Measurements from ENCODE around the gene IL15RA.
"Not testable (repeated sequence)": the region's sequence is repeated elsewhere in the genome, so short reads cannot be mapped to it uniquely, and the experiment has no call there.

Gene IL15RA

DNA sequence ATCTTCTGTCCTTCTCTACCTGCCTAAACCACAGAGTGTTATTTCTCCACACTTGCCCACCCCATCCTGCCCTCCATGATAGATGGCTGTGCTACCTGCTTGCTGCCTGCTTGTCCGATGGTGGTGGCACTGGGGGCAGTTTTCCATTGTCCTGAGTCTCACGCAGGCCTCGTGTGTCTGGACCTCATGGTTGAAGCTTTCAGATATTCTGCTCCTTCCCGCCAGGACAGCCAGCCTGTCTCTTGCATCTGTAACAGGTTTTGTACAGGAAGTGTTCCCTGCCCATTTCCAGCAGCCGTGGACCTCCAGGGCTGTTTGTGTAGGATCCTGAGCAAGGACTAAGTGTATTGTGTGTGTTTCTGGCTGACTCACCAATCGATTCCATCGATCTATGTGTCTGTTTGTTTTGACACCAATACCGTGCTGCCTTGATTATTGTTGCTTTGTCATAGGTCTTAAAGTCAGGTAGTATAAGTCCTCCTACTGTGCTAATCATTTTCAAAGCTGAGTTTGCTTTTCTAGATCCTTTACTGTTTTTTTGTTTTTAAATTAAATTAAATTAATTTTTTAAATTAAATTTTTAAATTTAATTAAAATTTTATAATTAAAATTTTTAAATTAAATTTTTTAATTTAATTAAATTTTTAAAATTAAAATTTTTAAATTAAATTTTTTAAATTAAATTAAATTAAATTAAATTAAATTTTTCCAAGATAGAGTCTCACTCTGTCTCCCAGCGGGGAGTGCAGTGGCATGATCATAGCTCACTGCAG, 8.5 kb downstream of the IL15RA start:
- DNase-seq, result no peak

DNA sequence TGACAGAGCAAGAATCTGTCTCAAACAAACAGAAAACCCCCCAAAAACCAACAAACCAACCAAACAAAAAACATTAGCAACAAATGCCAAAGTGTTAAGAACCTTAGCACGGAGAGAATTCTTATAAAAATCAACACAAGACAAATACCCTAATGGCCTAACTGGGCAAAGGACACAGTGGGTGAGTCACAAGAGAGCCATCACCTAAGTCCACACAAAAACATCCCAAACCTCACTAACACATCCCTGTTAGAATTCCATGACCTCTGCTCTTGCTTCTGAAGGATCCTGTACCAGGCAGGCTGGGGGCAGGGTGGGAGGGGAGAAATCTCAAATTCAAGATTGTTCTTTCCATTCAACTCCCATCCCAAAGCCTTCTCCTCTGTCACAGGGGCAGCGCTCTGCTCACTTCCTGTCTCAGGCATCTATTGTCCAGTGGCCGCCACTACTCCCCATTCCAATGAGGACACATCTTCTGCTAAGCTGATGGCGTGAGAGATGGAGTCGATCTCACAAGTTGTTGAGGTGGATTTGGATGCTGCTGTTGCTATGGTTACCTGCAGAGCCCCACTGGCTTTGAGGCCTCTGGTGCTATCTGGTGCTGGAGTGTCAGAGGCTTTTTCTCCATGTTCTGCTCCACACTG, 9.2 kb downstream of the IL15RA start:
- DNase-seq, result no peak

DNA sequence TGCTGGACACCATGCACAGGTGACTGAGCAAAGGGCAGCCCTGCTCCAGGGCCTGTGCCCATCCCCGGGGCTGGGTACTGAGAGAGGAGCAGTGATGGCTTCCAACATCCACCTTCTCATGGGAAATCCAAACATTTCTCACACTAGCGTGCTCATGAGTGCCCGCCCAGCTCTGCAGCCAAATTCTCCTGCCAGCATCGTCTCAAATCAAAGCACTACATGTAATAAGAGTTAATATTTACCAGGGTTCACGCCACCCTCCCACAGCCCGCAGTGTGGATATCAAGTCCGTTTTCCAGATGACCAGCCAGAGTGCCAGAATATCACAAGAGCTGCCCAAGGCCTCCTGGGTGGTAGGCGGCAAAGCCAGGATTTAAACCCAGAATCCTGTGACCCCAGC, 12.1 kb downstream of the IL15RA start:
- DNase-seq, result no peak

DNA sequence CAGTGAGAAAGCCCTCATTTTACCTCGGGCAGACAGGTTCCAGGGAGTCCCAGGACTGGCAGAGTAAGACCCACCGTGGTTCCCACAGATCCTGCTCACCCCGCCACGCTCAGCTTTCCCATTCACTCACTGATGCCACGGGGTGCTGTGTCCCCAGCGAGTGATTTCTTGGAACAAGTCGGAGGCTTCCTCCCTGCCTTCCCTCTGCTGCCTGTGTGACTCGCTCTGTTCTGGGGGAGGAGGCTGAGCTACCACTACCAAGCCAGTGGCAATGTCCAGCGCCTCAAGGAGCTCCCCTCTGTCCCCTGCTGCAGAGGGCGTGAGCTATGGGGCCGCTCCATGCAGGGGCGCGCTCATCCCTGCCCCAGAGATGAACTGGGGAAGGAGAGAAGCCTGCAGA, 12.6 kb downstream of the IL15RA start:
- DNase-seq, result no peak

DNA sequence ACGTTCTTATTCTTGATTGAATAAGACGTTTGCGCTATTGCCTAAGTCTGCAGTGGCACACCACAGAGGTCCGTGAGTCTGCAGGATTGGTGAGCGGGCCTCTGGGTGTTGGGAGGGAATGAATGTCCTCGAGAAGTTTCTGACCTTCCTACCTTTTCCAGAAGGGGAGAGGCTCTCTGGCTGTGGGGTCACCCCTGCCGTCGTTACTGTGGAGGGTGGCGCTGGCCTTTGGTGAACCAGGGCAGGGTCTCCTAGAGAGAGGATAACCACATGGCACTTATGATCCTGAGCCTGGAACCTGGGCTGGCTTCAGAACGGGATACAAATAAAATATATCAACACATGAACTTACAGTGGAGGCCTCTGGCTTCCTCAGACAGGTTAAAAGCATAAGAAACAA, 13.8 kb downstream of the IL15RA start:
- DNase-seq, result no peak

DNA sequence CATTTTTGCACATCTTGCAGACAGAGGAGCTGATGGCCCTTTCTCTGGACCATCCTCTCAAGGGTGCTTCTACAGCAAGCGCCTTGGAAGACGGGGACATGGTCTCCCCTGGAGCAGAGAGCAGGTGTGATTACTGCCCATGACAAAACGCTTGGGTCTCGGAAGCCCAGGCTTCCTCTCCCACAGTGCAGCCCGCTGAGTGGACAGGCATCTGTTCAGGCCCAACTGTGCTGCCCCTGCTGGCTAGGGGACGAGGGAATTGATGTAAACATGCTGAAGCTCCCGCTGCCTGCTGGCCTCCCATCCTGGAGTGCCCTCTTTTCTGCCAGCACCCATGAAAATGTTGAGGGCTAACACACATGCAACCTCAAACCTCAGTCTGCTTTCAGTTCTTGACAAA, 14.3 kb downstream of the IL15RA start:
- no peak for DNase-seq

DNA sequence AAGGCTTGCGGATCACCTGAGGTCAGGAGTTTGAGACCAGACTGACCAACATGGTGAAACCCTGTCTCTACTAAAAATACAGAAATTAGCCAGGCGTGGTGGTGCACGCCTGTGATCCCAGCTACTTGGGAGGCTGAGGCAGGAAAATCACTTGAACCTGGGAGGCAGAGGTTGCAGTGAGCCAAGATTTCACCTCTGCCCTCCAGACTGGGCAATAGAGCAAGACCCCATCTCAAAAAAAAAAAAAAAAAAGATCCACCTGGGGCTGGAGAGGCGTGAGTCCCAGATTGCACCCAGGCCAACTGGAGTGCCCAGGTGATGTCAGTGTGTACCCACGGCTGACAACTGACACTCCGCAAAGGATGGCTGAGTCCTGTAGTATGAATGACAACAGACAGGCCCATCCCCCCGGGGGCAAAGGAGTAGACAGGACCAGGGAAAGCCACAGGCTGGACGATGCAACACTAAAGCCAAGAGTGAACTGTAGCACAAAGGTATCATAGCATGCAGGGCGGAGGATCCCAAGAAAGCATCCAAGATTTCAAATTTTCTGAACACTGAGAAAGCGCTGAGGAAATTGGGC, 14.9 kb downstream of the IL15RA start:
- not testable (repeated sequence) for DNase-seq

DNA sequence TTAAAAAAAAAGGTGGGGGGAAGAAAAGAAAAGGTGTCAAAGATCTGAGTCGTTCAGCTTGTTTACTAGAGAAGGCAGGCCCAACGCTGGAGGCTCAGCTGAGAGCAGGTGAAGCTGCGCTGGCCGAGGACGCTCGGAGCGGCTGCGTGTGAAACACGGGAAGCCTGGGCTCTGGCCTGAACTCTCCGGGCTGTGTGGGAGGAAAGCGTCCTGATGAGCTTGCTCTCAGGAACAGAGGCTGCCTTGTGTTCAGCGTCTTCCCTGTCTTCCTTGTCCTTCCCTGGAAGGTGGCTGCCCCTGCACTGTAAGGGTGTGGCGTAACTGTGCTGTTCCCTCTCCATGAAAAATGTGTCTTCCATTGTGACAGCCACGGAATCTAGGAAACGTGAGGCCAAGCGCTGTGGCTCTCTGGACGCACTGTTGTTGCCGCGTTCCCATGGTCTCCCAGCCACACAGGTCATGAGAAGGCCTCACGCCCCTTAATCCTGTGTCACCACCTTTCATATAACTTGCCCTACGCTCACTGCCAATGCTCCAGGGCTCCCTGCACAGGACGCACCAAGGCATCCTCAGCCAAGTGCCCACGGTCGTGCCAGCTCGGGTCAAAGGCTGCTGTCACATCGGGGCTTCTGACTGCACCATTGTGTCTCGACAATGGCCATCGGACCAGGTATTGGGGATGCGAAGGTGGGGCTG, 15.8 kb downstream of the IL15RA start:
- no peak for DNase-seq

DNA sequence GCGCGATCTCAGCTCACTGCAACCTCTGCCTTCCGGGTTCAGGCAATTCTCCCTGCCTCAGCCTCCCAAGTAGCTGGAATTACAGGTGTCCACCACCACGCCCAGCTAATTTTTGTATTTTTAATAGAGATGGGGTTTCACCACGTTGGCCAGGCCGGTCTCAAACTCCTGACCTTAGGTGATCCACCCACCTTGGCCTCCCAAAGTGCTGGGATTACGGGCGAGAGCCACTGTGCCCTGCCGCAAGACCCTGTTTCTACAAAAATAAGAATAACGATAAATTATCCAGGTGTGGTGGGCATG, 16.4 kb downstream of the IL15RA start:
- not testable (repeated sequence) for DNase-seq

DNA sequence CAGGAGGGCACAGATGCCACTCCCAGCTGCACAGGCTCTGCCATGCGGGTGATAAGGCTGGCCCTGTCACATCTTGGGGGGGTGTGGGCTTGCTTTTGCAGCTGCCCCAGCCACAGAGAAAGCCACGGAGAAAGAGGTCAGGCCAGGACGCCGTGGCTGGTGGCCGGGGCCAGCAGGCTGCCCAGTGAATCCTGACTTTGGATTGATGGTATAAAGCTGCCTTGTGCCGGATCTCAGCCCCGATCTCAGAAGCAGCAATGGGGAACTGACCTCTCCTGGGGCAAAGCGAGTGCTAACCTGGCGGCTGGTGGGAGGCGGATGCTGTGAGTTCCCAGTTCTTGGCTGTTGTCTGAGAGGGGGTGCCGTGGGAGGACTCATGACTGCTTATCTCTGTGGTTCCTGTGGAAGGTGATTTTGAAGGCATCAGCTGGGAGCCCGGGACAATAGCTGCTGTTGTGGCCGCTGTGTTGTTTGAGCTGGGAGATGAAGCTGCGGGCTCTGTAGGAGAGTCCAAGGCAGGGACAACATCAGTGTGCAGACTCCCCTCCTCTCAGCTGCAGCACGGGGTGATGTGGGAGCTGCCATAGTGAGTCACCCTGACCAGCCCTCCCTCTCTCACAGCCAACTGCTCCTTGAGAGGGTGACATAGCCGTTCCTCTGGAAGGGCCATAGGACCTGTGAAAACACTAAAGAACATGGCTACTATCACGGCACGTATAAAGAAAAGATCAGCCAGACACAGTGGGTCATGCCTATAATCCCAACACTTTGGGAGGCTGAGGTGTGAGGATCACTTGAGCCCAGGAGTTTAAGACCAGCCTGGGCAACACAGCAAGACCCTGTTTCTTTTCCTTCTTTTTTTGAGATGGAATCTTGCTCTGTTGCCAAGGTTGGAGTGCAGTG, 17.0 kb downstream of the IL15RA start:
- no peak for DNase-seq

DNA sequence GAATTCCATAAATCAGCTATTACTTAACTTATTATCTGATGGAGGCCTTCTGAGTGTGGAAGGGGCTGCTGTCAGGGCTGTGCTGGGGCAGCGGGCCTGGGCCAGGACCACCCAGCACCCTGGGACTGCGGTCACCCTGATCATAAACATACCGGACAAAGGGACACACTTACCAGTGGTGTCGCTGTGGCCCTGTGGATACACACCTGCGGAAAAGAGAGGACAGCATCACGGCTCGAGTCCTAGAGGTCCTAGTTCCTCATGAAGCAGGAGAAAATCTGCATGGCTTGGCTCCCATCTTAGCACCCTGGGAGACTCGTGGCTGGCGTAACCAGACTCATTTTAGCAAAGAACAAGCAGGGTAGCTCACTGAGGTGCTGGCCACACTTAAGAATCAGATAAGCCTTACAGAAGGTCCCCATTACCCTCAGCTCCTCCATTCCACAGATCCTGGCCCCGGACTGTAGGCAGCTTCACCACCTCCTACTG, 17.7 kb downstream of the IL15RA start:
- DNase-seq, result no peak

DNA sequence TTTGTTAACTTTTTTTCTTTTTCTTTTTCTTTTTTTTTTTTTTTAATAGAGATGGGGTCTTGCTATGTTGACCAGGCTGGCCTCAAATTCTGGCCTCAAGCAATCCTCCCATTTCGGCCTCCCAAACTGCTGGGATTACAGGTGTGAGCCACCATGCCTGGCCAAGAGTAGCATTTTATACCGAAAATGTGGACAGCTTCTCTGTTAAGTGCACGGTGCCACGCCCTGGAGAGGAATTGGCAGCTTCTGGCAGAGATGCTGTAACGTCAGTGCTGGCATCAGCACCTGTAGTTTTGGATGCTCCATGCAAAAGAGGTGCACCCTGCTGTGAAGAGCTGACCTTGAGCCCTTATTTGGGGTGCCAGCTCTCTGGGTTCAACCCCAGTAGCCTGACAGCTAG, 18.2 kb downstream of the IL15RA start:
- DNase-seq, result no peak

DNA sequence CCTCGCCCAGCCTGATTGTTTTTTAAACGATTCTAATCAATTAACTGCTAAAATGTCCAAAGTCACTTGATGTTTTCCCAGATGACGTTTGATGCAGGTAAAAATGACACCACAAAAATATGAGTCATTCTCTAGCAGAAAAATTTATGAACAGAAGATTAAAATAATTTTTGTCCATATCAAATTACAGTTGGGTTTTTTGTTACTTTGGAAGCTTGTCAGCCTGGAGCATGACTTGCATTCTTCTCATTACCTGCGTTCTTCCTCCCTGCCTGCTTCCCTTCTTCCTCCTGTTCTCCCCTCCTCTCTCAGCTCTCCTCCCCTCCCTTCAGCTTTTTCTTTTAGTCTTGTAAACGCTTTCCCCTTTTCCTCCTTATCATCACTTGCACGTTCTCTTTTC, 18.7 kb downstream of the IL15RA start:
- DNase-seq, result no peak

DNA sequence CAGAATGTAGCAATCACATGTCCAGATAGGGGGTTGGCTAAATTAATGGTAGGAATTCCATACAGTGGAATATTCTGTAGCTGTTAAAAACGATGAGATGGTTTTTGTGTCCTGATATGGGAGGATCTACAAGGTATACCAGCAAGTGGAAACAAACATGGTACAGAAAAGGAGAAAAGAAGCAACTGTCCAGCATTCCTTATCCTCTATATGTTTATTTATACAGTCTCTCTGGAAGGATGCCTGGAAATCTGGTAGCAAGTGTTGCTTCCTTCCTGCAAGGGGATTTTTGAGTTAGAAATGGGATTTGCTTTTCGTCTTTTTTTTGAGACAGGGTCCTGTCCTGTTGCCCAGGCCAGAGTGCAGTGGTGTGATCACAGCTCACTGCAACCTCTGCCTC, 19.3 kb downstream of the IL15RA start:
- DNase-seq, result no peak

DNA sequence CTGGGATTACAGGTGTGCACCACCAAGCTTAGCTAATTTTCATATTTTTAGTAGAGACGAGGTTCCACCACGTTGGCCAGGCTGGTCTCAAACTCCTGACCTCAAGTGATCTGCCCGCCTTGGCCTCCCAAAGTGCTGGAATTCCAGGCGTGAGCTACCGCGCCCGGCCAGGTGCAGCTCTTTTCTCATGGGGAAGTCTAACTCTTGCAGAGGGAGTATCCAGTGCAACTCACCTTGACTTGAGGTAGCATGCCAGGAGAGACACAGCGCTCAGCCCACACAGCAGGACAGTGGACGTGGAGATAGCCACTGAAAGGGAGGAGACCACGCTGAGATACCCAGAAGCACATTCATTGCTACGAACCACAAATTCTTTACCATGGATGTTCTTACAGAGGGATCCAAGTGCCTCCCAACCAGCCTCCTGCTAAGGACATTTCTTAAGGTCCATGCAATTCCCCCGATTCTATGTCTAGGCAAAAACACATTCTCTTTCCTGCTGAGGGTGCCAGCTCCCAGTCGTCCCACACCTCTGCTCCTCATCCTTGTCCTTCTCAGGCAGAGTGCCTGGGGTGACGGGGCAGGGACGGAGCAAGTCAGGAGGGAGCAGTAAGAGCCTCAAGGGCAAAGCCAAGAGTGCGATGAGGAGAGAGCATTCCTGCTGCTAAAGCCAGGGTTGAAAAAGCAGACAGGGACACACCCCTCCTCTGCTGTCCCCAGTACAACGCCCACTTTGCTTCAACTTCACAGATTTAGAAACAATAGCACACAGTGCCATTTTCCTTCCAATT, 21.0 kb downstream of the IL15RA start:
- DNase-seq, result no peak

DNA sequence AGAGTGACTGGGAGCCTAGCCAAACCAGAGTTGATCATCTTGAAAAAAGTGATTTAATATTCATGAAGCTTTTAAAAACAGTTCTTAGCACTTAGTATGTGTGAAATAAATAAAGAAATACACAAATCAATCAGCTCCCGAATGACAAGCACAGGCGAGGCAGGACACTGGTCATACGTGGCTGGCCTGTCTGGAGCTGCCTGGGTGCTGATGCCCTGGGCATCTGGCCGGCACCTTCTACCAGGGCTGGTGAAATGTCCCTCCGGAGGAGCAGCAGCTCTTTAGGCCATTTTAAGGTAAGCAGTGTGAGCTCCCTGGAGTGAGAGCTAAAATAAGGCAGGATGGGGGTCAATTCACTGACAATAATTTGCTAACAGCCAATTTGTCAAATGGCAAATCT, 23.7 kb downstream of the IL15RA start:
- DNase-seq, result no peak

DNA sequence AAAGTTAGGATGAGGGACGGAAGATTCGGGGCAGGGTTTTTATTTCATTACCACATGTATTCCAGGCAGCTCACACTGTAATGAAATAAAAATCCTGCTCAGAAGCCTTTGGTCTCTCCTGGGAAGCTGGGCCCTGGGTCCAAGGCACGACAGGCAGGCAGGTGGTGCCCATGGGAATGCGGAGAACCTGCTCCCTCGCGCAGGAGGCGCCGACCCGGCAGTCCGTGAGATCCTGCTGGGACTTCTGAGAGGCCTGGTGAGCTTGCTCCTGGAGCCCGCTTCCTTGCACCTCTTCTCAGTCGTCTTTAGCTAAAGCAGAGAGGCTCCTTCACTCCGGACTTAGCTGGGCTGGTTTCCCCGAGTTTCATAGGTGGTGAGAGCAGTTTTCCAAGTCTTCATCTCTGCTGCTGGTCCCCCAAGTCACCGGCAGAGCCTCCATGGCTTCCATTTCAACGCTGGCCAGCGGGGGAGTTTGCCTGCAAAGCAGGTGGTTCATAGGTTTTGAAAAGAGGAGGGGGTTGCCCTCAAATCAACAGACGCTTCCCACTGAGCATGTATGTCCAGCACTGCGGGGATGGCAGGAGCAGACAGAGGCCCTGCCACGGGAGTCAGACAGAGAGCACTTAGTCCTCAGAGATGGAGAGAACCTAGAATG, 24.5 kb downstream of the IL15RA start:
- DNase-seq, result no peak

DNA sequence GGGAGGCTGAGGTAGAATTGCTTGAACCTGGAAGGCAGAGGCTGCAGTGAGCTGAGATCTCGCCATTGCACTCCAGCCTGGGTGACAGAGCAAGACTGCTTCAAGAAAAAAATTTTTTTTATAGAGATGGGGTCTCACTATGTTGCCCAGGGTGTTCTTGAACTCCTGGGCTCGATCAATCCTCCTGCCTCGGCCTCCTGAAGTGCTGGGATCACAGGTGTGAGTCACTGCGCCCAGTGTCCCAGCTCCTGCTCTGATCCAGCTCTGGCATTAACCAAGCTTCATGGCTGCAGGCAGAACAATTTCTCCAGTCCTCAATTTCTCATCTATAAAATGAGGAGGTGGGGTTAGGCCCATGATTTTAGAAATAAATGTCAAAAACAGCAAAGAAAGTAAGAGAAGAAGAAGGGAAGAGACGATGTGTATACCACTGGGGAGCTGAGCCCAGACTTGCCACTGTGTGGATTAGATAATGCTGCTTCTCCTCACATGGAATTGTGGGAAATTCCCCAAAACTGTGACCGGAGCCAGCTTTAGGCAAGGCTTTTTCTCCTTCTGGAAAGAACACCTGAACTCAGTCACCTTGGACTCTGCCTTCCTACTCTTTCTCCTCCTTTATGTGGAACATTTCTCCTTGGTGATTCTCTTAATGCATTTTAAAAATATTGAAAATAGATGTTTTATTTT, 25.5 kb downstream of the IL15RA start:
- no peak for DNase-seq

DNA sequence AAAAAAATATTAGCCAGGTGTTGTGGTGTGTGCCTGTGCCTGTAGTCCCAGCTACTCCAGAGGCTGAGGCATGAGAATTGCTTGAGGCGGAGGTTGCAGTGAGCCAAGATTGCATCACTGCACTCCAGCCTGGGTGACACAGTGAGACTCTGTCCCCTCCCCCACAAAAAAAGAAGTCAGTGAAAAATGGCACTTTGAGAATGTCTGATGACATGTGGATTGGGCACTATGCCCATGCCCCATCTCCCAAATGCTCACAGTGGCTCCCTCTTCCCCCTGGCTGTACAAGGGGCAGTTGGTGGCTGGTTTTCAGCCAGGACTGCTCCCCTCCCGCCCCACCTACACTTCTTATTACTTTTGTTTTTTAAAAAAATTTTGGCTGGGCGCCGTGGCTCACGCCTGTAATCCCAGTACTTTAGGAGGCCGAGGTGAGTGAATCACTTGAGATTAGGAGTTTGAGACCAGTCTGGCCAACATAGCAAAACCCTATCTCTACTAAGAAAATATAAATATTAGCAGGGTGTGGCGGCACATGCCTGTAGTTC, 26.1 kb downstream of the IL15RA start:
- no peak for DNase-seq

DNA sequence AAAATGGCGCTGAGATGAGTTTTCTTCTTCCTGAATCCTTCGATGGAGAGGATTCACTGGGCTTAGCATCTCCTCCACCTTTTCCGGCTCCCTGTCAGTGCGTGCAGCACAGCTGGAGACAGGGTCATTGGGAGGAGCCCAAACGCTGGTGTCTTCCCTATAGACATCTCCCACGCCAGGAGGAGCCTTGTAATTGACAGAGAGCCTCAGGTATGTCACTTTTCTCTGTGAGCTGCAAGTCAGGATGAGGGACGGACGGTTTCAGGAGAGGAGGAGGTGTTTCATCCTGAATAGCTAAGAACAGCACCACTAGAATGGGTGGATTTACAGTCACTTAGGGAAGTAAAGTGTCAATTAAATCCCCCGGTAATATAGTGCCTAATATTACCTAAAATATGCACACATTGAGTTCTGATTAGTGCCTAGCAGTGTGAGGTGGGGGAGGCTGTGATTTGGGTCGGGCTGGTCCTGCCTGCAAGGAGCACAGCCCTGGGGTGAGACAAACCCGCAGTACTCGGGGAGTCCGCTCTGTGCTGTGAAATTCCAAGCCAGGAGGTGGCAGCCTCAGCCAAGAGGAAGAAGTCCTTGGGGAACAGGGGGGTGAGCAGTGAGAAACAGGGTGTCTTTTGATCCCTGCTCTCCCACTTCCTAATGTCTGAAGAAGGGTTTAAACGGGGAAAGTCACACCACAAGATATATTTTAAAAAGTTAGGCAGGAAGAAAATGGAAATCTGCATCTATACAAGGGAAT, 28.2 kb downstream of the IL15RA start:
- DNase-seq, result peak; percentile 12 to 17
